ENCODE measurements around the gene BRSK2. TPM values are rescaled to one million over a fixed set of nuclear protein-coding genes. Genes with fewer than 3 reads are reported as not detected.

Gene BRSK2
- total RNA-seq, 1 experiment from 2014 or later: 1.2 TPM

DNA sequence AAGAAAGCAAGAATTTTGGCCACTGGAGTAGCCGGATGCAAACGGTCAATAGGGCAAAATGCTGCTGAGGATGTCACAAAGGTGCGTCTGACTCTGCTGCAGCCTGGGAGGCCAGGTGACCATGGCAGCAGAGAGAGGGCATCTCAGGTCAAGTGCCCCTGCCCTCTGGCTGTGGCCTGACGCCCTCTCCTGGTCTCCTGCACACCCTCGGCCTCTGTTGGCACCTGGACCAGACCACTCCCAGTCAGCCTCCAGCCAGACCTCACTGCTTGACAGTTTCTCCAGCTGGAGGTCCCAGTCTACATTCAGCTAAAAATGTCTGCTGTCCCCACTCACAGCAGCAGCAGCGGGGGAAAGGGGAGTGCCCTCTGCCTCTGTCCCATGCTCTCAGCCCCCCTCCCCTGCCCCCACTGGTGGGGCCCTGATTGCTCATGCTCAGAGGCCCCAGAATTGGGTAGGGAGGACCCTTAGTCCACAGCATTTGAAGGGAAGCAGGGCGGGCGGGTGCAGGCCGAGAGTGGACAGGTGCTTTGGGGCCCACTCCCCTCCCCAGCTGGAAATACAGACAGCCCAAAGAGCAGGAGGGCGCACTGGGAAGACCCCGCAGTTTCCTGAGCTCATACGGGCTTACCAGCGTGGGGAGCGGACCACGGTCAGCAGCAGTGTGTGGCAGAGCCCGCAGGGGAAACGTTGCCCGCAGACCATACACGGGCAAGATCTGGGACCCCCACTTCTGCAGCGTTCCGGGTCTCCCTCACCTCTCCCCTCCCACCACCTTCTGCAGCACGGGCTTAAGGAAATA, 1.6 kb upstream of the BRSK2 start:
- H3K36me3 ChIP-seq (ENCODE audit: low read depth, low read length): no peaks in the 10 kb centered on the region
- no peaks in the 10 kb centered on the region for H4K20me1 ChIP-seq (ENCODE audit: low read length)
- no peak overlapping the region for H3K9ac ChIP-seq (ENCODE audit: low read length)
- intact Hi-C loops (cut with micrococcal nuclease): loop anchor here (5.0 to 10.0 kb wide), 2 partner anchors 83 to 126 kb away; partner anchors contain the start of gene TOLLIP
- H2AFZ ChIP-seq (ENCODE audit: low read length): no peak overlapping the region
- peak overlapping the region; percentile 96; the same call in 1 of the 2 replicates for H3K4me2 ChIP-seq (ENCODE audit: low read length)
- no peak for ATAC-seq
- TF ChIP-seq EZH2phosphoT487 (IDR thresholded peaks at IDR 0.05; ENCODE audit: borderline replicate concordance, low read length) (no peak), EZH2 (IDR thresholded peaks at IDR 0.05; ENCODE audit: low read length, unreplicated experiment) (no peak)
- TF ChIP-seq, protein P1, sequence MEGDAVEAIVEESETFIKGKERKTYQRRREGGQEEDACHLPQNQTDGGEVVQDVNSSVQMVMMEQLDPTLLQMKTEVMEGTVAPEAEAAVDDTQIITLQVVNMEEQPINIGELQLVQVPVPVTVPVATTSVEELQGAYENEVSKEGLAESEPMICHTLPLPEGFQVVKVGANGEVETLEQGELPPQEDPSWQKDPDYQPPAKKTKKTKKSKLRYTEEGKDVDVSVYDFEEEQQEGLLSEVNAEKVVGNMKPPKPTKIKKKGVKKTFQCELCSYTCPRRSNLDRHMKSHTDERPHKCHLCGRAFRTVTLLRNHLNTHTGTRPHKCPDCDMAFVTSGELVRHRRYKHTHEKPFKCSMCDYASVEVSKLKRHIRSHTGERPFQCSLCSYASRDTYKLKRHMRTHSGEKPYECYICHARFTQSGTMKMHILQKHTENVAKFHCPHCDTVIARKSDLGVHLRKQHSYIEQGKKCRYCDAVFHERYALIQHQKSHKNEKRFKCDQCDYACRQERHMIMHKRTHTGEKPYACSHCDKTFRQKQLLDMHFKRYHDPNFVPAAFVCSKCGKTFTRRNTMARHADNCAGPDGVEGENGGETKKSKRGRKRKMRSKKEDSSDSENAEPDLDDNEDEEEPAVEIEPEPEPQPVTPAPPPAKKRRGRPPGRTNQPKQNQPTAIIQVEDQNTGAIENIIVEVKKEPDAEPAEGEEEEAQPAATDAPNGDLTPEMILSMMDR (conservative IDR thresholded peaks at IDR 0.05; ENCODE audit: low read depth, low read length): no peak
- H3K4me3 ChIP-seq (ENCODE audit: low read length): no peak overlapping the region
- no peaks in the 10 kb centered on the region for H3K9me2 ChIP-seq (replicated peaks; ENCODE audit: low read length)
- H3K27me3 ChIP-seq (ENCODE audit: low read length): no peaks in the 10 kb centered on the region
- no peaks in the 10 kb centered on the region for H3K79me2 ChIP-seq (ENCODE audit: low read length)
- H3K27ac ChIP-seq (ENCODE audit: low read length): no peak overlapping the region
- no peaks in the 10 kb centered on the region for H3K9me3 ChIP-seq (ENCODE audit: low read length)
- no peaks in the 10 kb centered on the region for H3F3A ChIP-seq (ENCODE audit: low read length, unreplicated experiment)
- peaks cover 4% of the 10 kb centered on the region; the same call in 1 of the 2 replicates for H3K4me1 ChIP-seq (ENCODE audit: insufficient read depth, low read length)
- no peak for DNase-seq
- BruUV-seq (replicated peaks): no TSS peak
- ChIA-PET POLR2A (ENCODE audit: unreplicated experiment) (no interaction called here), CTCF (no interaction called here)

DNA sequence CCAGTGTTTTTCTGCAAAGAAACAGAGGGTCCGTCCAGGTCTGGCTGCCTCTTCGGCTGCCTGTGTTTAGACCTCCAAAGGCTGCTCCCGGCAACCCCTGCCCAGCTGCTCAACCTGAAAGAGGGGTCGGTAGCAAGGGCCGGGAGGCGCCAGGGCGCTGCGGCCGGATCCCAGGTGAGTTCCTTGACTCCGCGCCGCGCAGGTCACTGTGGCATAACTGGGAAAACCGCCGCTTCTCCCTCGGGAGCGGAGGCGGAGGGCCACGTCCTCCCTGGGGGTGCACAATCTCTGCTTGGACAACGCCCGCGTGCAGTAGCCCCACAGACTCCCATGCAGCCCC, 1.0 kb upstream of the BRSK2 start:
- TF ChIP-seq, protein P1 (conservative IDR thresholded peaks at IDR 0.05; ENCODE audit: low read depth, low read length): no peak
- TF ChIP-seq EZH2phosphoT487 (IDR thresholded peaks at IDR 0.05; ENCODE audit: borderline replicate concordance, low read length) (no peak), EZH2 (IDR thresholded peaks at IDR 0.05; ENCODE audit: low read length, unreplicated experiment) (no peak)
- H3K79me2 ChIP-seq (ENCODE audit: low read length): no peaks in the 10 kb centered on the region
- ChIA-PET POLR2A (ENCODE audit: unreplicated experiment) (no interaction called here), CTCF (no interaction called here)
- no peaks in the 10 kb centered on the region for H3K9me3 ChIP-seq (ENCODE audit: low read length)
- H3K9me2 ChIP-seq (replicated peaks; ENCODE audit: low read length): no peaks in the 10 kb centered on the region
- DNase-seq (no peak), ATAC-seq (no peak)
- peak overlapping the region; percentile 93; the same call in 1 of the 2 replicates for H2AFZ ChIP-seq (ENCODE audit: low read length)
- no peaks in the 10 kb centered on the region for H3F3A ChIP-seq (ENCODE audit: low read length, unreplicated experiment)
- H3K4me2 ChIP-seq (ENCODE audit: low read length): peak overlapping the region; percentile 96
- H3K4me3 ChIP-seq (ENCODE audit: low read length): peak overlapping the region; percentile 65; the same call in 1 of the 2 replicates
- H4K20me1 ChIP-seq (ENCODE audit: low read length): no peaks in the 10 kb centered on the region
- intact Hi-C loops (cut with micrococcal nuclease): loop anchor here (5.0 to 10.0 kb wide), 2 partner anchors 84 to 126 kb away; partner anchors contain the start of gene TOLLIP
- H3K4me1 ChIP-seq (ENCODE audit: insufficient read depth, low read length): 0 out of 2 replicates have a peak, but pooled peaks cover 4% of the 10 kb centered on the region
- H3K27me3 ChIP-seq (ENCODE audit: low read length): no peaks in the 10 kb centered on the region
- H3K36me3 ChIP-seq (ENCODE audit: low read depth, low read length): no peaks in the 10 kb centered on the region
- no TSS peak for BruUV-seq (replicated peaks)
- no peak overlapping the region for H3K27ac ChIP-seq (ENCODE audit: low read length)
- peak overlapping the region; percentile 78; the same call in 1 of the 2 replicates for H3K9ac ChIP-seq (ENCODE audit: low read length)
